Osteoblast (primary cell): Measurements from ENCODE around the gene PARD3. TPM values are rescaled to one million over a fixed set of nuclear protein-coding genes. Genes with fewer than 3 reads are reported as not detected.

Experiments used
- DNase-seq: peaks from one replicate; pipeline ENCODE4 v3.0.0; 2011; ENCODE audit warnings: low spot score, mixed read lengths; ENCODE audit not compliant: insufficient read length; ENCODE audit errors: missing footprints
- H2AFZ ChIP-seq: 2 replicates; pipeline ENCODE4 v1.6.0; 2011; ENCODE audit warnings: mild to moderate bottlenecking, low read length
- H3K27ac ChIP-seq: 2 replicates; pipeline ENCODE4 v1.5.1; 2011; ENCODE audit warnings: mild to moderate bottlenecking, low read depth, low read length, moderate library complexity
- H3K27me3 ChIP-seq: 2 replicates; pipeline ENCODE4 v1.6.0; 2012; ENCODE audit warnings: mild to moderate bottlenecking, control low read depth, inconsistent platforms, low read length, moderate library complexity; ENCODE audit not compliant: insufficient read depth
- H3K36me3 ChIP-seq: 2 replicates; pipeline ENCODE4 v1.5.1; 2011; ENCODE audit warnings: mild to moderate bottlenecking, low read length, control low read depth, moderate library complexity; ENCODE audit not compliant: insufficient read depth
- H3K4me1 ChIP-seq: 2 replicates; pipeline ENCODE4 v1.5.1; 2011; ENCODE audit warnings: mild to moderate bottlenecking, low read length, control low read depth, moderate library complexity; ENCODE audit not compliant: insufficient read depth
- H3K4me2 ChIP-seq: 2 replicates; pipeline ENCODE4 v1.6.0; 2011; ENCODE audit warnings: mild to moderate bottlenecking, low read length; ENCODE audit not compliant: insufficient read depth
- H3K4me3 ChIP-seq: fragments of 200-600 bp; sonication (generic); 3 replicates; pipeline ENCODE4 v1.5.1; 2012; ENCODE audit warnings: mild to moderate bottlenecking, low read length, inconsistent platforms; ENCODE audit not compliant: insufficient read depth
- H3K79me2 ChIP-seq: 2 replicates; pipeline ENCODE4 v1.6.0; 2012; ENCODE audit warnings: mild to moderate bottlenecking, low read length, control low read depth, inconsistent platforms; ENCODE audit not compliant: insufficient read depth
- H3K9me3 ChIP-seq: 2 replicates; pipeline ENCODE4 v1.5.1; 2011; ENCODE audit warnings: low read depth, low read length, control low read depth
- H4K20me1 ChIP-seq: 2 replicates; pipeline ENCODE4 v1.6.0; 2012; ENCODE audit warnings: mild to moderate bottlenecking, low read length, control low read depth; ENCODE audit not compliant: insufficient read depth
- total RNA-seq: library from RNA; depleted of rRNA; stranded (reverse); fragments of >200 nt; gene quantifications from 2 replicates; pipeline ENCODE4 v1.2.3, GENCODE V29; 2012
- TF ChIP-seq, protein P1 (sequence below): IDR thresholded peaks from 2 replicates; pipeline ENCODE4 v1.5.1; 2011; ENCODE audit warnings: mild to moderate bottlenecking, low read depth, low read length, moderate library complexity; ENCODE audit errors: extremely low read depth

PARD3 gene
- total RNA-seq, 1 donor = 71.7 TPM

DNA sequence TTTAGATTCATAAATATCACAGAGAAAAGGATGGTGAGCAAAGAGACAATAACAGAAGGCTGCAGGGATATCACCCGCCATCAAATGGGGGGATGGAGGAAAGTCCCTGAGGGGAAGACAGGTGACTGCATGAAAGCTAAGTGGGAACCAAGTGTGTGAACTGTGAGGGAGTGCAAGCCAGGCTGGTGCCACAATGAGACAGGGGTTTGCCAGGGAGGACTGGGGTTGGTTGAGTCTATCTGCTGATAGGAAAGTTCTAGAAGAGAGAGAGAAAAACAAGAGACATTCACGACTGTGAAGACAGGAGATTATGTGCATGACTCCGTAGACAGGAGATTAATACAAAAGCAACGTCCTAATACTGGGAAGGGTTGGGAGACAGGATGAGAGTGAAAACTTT lies 376.4 kb downstream of the PARD3 start:
- Histone ChIP-seq H3K36me3 (no peaks in the 10 kb centered on the region), H3K4me1 (peaks cover 11% of the 10 kb centered on the region), H3K4me3 (no peak overlapping the region), H4K20me1 (peaks cover 5% of the 10 kb centered on the region), H3K9me3 (no peaks in the 10 kb centered on the region), H3K4me2 (no peak overlapping the region), H3K27ac (no peak overlapping the region), H3K79me2 (no peaks in the 10 kb centered on the region), H2AFZ (no peak overlapping the region), H3K27me3 (no peaks in the 10 kb centered on the region)
- TF ChIP-seq, protein P1, sequence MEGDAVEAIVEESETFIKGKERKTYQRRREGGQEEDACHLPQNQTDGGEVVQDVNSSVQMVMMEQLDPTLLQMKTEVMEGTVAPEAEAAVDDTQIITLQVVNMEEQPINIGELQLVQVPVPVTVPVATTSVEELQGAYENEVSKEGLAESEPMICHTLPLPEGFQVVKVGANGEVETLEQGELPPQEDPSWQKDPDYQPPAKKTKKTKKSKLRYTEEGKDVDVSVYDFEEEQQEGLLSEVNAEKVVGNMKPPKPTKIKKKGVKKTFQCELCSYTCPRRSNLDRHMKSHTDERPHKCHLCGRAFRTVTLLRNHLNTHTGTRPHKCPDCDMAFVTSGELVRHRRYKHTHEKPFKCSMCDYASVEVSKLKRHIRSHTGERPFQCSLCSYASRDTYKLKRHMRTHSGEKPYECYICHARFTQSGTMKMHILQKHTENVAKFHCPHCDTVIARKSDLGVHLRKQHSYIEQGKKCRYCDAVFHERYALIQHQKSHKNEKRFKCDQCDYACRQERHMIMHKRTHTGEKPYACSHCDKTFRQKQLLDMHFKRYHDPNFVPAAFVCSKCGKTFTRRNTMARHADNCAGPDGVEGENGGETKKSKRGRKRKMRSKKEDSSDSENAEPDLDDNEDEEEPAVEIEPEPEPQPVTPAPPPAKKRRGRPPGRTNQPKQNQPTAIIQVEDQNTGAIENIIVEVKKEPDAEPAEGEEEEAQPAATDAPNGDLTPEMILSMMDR = no peak
- no peak for DNase-seq

DNA sequence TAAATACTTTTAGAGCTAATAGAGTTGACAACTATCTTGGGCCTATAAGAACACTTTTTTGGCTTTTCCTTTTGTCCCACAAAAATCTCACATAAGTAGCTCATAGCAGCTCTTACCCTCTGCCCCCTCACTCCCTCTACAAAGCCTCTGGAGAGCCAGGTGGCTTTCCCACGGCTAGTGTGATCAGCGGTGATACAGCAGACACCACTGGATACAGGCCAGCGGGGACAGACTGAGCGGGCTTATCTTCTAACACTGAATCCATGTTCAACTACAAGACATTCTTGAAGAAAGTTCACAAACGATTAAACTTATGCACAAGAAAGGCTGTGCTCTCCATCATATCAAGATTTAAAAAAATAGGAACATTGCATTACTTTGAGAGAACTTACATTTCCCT lies 377.2 kb downstream of the PARD3 start:
- no peak overlapping the region for H2AFZ ChIP-seq
- no peak overlapping the region for H3K4me2 ChIP-seq
- H3K27me3 ChIP-seq = no peaks in the 10 kb centered on the region
- no peaks in the 10 kb centered on the region for H3K9me3 ChIP-seq
- H3K4me1 ChIP-seq = peaks cover 17% of the 10 kb centered on the region
- no peak for DNase-seq
- H3K27ac ChIP-seq = no peak overlapping the region
- H3K36me3 ChIP-seq = no peaks in the 10 kb centered on the region
- H3K79me2 ChIP-seq = no peaks in the 10 kb centered on the region
- H3K4me3 ChIP-seq = no peak overlapping the region
- peaks cover 5% of the 10 kb centered on the region for H4K20me1 ChIP-seq
- TF ChIP-seq, protein P1 = no peak

GRCh38 chr10:34434119-34434594 lies 380.9 kb downstream of the PARD3 start:
- DNase-seq = peak; percentile 53
- Histone ChIP-seq H3K27ac (peak overlapping the region; percentile 78), H3K9me3 (no peaks in the 10 kb centered on the region), H3K4me1 (peaks cover 26% of the 10 kb centered on the region), H3K79me2 (no peaks in the 10 kb centered on the region), H3K36me3 (no peaks in the 10 kb centered on the region), H4K20me1 (peaks cover 5% of the 10 kb centered on the region), H3K4me2 (peak overlapping the region; percentile 78), H2AFZ (no peak overlapping the region), H3K27me3 (no peaks in the 10 kb centered on the region), H3K4me3 (peak overlapping the region; percentile 33)
- TF ChIP-seq, protein P1 = no peak

- Histone ChIP-seq H3K79me2 (no peaks in the 10 kb centered on the region), H3K36me3 (no peaks in the 10 kb centered on the region), H3K4me1 (peaks cover 26% of the 10 kb centered on the region), H3K27me3 (no peaks in the 10 kb centered on the region), H3K4me2 (peak overlapping the region; percentile 78), H3K9me3 (no peaks in the 10 kb centered on the region), H3K4me3 (peak overlapping the region; percentile 33), H3K27ac (peak overlapping the region; percentile 78), H4K20me1 (peaks cover 5% of the 10 kb centered on the region), H2AFZ (no peak overlapping the region)
- TF ChIP-seq, protein P1 = no peak
- DNase-seq = peak; percentile 74
Measured at GRCh38 chr10:34433241-34434076, 381.6 kb downstream of the PARD3 start.
